ENCODE measurements around the gene POMZP3. TPM values are rescaled to one million over a fixed set of nuclear protein-coding genes. Genes with fewer than 3 reads are reported as not detected.
"Not testable (repeated sequence)": the region's sequence is repeated elsewhere in the genome, so short reads cannot be mapped to it uniquely, and the experiment has no call there.

The POMZP3 gene
- polyA plus RNA-seq, 3 donors: 1.1 to 3.9 (median 2.2) TPM

DNA sequence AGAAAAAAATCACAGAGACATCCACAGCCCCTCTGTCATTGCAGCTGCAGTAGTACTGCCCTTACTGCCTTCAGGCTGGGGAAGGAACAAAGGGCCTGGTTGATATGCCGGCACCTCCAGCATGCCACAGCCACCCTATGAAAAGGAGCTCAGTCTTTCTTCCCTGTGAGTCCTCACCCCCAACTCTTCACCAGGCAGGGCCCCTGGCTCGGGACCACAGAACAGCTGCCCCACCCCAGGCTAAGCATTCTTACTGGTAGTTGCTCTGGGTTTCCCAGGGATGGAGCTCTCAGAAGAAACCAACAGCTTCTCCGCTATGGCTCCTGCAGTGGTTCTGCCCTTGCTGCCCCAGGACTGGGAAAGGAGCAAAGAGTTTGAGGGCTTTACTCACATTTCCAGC is 36.0 kb downstream of the POMZP3 start:
- H4K20me1 ChIP-seq (ENCODE audit: insufficient read depth, low read length); H3K4me3 Mint-ChIP-seq; H3K4me3 ChIP-seq (replicated peaks in 1 of 3; ENCODE audit: low read depth in 2 of 3, low read length in 3 of 3); H2AFZ ChIP-seq (ENCODE audit: insufficient read depth, low read depth, low read length, poor library complexity, severe bottlenecking); H3K36me3 Mint-ChIP-seq; H3K9ac ChIP-seq (ENCODE audit: insufficient read depth, low read length, poor library complexity, severe bottlenecking); H3K4me2 ChIP-seq (replicated peaks; ENCODE audit: extremely low read depth, low read length, poor library complexity, severe bottlenecking); H3K36me3 ChIP-seq (replicated peaks in 1 of 2; ENCODE audit: control insufficient read depth in 1 of 2, insufficient read depth in 2 of 2, low read length in 2 of 2); H3K27me3 ChIP-seq (ENCODE audit: control insufficient read depth in 2 of 2, insufficient read depth in 2 of 2, low read length in 2 of 2); H3K9me3 Mint-ChIP-seq; H3K27me3 Mint-ChIP-seq (ENCODE audit: low read depth in 3 of 3); H3K27ac ChIP-seq (ENCODE audit: low read depth in 1 of 2, low read length in 2 of 2); H3K9me3 ChIP-seq (replicated peaks in 1 of 2; ENCODE audit: control insufficient read depth in 1 of 2, insufficient read depth in 1 of 2, low read length in 2 of 2); intact Hi-C loops (cut with micrococcal nuclease); DNase-seq: not testable (repeated sequence)
- H3K79me2 ChIP-seq (ENCODE audit: insufficient read depth, low read length): peaks cover 12% of the 10 kb centered on the region
- peaks cover 23 to 29% of the 10 kb centered on the region in 2 donors for H3K4me1 ChIP-seq (ENCODE audit: control insufficient read depth in 1 of 2, insufficient read depth in 2 of 2, low read length in 2 of 2)
- peaks cover 44% of the 10 kb centered on the region for H3K4me1 Mint-ChIP-seq
- H3K27ac Mint-ChIP-seq: peak overlapping the region in 1 of 7 donors; percentile 41
- WGBS (ENCODE audit: insufficient coverage): no CpG with 5 or more reads among the region's 3 CpGs

DNA sequence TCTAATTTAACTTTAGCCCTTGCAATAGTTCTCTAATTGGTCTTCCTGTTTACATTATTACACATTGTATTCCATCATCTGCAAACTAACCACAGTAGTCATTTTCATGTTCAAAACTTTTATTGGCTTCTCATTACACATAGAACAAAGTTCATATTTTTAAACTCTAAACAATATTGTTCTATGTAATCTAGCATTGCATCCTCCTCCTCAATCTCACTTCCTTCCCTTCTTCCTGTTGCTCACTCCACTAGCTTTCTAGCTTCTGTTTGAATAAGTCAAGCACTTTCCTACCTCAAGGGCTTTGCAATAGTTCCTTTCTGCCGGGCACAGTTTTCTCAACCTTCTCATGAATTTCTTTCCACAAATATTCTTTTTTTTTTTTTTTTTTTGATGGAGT is 38.5 kb downstream of the POMZP3 start:
- H3K27me3 Mint-ChIP-seq (ENCODE audit: low read depth in 3 of 3); H3K36me3 ChIP-seq (replicated peaks in 1 of 2; ENCODE audit: control insufficient read depth in 1 of 2, insufficient read depth in 2 of 2, low read length in 2 of 2); H3K36me3 Mint-ChIP-seq; H3K9ac ChIP-seq (ENCODE audit: insufficient read depth, low read length, poor library complexity, severe bottlenecking); H3K27me3 ChIP-seq (ENCODE audit: control insufficient read depth in 2 of 2, insufficient read depth in 2 of 2, low read length in 2 of 2); H4K20me1 ChIP-seq (ENCODE audit: insufficient read depth, low read length); H3K4me2 ChIP-seq (replicated peaks; ENCODE audit: extremely low read depth, low read length, poor library complexity, severe bottlenecking); H3K9me3 ChIP-seq (replicated peaks in 1 of 2; ENCODE audit: control insufficient read depth in 1 of 2, insufficient read depth in 1 of 2, low read length in 2 of 2); H3K4me3 ChIP-seq (replicated peaks in 1 of 3; ENCODE audit: low read depth in 2 of 3, low read length in 3 of 3); H3K9me3 Mint-ChIP-seq; intact Hi-C loops (cut with micrococcal nuclease); H2AFZ ChIP-seq (ENCODE audit: insufficient read depth, low read depth, low read length, poor library complexity, severe bottlenecking); DNase-seq: not testable (repeated sequence)
- Histone ChIP-seq H3K79me2 (ENCODE audit: insufficient read depth, low read length) (peaks cover 21% of the 10 kb centered on the region), H3K4me1 (ENCODE audit: control insufficient read depth in 1 of 2, insufficient read depth in 2 of 2, low read length in 2 of 2) (peaks cover 25 to 32% of the 10 kb centered on the region in 2 donors), H3K27ac (ENCODE audit: low read depth in 1 of 2, low read length in 2 of 2) (peak overlapping the region in 1 of 2 donors; percentile 28)
- no CpG with 5 or more reads among the region's 1 CpG for WGBS (ENCODE audit: insufficient coverage)
- H3K27ac Mint-ChIP-seq: peak overlapping the region; percentile 67 to 89 (median 79)
- peak overlapping the region in 1 of 2 donors; percentile 35 for H3K4me3 Mint-ChIP-seq
- peaks cover 46% of the 10 kb centered on the region for H3K4me1 Mint-ChIP-seq

DNA sequence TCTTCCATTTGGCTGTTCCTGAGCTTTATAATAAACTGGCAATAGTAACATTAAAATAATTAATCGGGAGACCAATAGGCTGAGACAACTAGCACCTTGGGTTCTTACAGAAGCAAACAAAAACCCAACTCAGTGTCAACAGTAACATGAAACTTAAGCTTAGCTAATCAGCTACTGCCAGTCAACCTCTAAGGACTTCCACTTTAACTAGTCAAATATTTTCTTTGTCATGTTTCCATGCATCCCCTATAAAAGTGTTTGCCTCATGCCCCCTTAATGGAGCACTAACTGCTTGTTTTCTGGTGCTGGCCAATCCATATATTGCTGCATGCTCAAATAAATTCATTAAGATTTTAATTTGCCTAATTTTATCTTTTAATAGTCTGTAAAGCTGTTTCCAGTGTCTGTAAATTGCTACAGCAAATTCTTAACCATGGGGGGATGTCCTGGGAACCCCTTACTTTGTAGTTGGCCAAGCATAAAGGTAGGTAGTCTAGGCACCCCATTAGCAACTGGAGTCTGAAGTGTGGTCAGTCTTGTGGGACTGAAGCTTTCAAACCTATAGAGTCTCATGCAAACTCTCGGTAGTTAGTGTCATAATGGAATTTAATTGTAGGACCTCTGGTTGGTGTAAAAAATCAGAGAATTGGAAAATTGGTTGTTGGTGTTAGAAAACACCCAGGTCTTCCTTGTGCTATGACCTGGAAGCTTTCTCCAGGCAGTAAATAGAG is 40.3 kb downstream of the POMZP3 start:
- H3K27me3 ChIP-seq (ENCODE audit: control insufficient read depth in 2 of 2, insufficient read depth in 2 of 2, low read length in 2 of 2); H3K36me3 ChIP-seq (replicated peaks in 1 of 2; ENCODE audit: control insufficient read depth in 1 of 2, insufficient read depth in 2 of 2, low read length in 2 of 2); H3K36me3 Mint-ChIP-seq; H3K4me3 Mint-ChIP-seq; DNase-seq; H3K27ac ChIP-seq (ENCODE audit: low read depth in 1 of 2, low read length in 2 of 2); H3K9me3 ChIP-seq (replicated peaks in 1 of 2; ENCODE audit: control insufficient read depth in 1 of 2, insufficient read depth in 1 of 2, low read length in 2 of 2); H4K20me1 ChIP-seq (ENCODE audit: insufficient read depth, low read length); H3K9me3 Mint-ChIP-seq; H3K4me2 ChIP-seq (replicated peaks; ENCODE audit: extremely low read depth, low read length, poor library complexity, severe bottlenecking); H3K4me3 ChIP-seq (replicated peaks in 1 of 3; ENCODE audit: low read depth in 2 of 3, low read length in 3 of 3); intact Hi-C loops (cut with micrococcal nuclease); H3K9ac ChIP-seq (ENCODE audit: insufficient read depth, low read length, poor library complexity, severe bottlenecking); H2AFZ ChIP-seq (ENCODE audit: insufficient read depth, low read depth, low read length, poor library complexity, severe bottlenecking); H3K27me3 Mint-ChIP-seq (ENCODE audit: low read depth in 3 of 3); H3K27ac Mint-ChIP-seq: not testable (repeated sequence)
- WGBS (ENCODE audit: insufficient coverage): 90% methylated on average over 2 of the region's 2 CpGs
- Histone ChIP-seq H3K4me1 (ENCODE audit: control insufficient read depth in 1 of 2, insufficient read depth in 2 of 2, low read length in 2 of 2) (peaks cover 18 to 27% of the 10 kb centered on the region in 2 donors), H3K79me2 (ENCODE audit: insufficient read depth, low read length) (peaks cover 21% of the 10 kb centered on the region)
- peaks cover 40% of the 10 kb centered on the region for H3K4me1 Mint-ChIP-seq

DNA sequence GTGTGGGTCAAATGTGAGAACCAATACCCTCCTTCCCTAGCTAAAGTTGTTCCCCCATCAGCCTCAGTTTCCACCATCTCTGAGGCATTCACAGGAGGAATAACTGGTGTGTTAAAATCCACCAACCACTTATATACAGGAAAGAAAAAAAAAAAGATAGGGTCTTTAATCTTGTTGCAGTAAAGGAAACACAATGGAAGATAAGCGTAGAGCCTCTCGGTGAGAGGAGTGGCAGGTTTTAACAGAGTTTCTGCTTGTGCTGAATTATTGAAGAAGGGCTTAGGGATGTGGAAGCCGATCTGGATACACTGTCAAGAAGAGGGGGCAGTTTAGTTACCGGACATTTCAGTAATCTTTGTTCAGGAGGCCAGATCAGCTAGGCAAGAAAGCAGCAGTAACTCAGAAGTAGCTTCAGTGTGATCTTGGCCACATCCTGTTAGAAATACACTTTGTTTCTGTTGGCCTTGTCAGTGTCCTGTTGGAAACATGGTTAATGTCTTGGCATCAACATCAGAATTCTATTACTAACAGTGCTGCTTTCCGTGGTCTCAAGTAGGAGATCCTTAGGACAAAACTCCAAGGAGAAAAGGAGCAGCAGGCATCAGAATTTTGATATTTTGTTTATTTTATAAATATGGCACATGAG is 43.3 kb downstream of the POMZP3 start:
- peaks cover 17% of the 10 kb centered on the region for H3K79me2 ChIP-seq (ENCODE audit: insufficient read depth, low read length)
- H3K36me3 Mint-ChIP-seq; H4K20me1 ChIP-seq (ENCODE audit: insufficient read depth, low read length); H3K27me3 Mint-ChIP-seq (ENCODE audit: low read depth in 3 of 3); H3K4me3 ChIP-seq (replicated peaks in 1 of 3; ENCODE audit: low read depth in 2 of 3, low read length in 3 of 3); intact Hi-C loops (cut with micrococcal nuclease); H3K4me3 Mint-ChIP-seq; H3K4me2 ChIP-seq (replicated peaks; ENCODE audit: extremely low read depth, low read length, poor library complexity, severe bottlenecking); H3K9ac ChIP-seq (ENCODE audit: insufficient read depth, low read length, poor library complexity, severe bottlenecking); H3K27ac ChIP-seq (ENCODE audit: low read depth in 1 of 2, low read length in 2 of 2); H3K27me3 ChIP-seq (ENCODE audit: control insufficient read depth in 2 of 2, insufficient read depth in 2 of 2, low read length in 2 of 2); DNase-seq; H3K36me3 ChIP-seq (replicated peaks in 1 of 2; ENCODE audit: control insufficient read depth in 1 of 2, insufficient read depth in 2 of 2, low read length in 2 of 2); H2AFZ ChIP-seq (ENCODE audit: insufficient read depth, low read depth, low read length, poor library complexity, severe bottlenecking); H3K9me3 Mint-ChIP-seq; H3K9me3 ChIP-seq (replicated peaks in 1 of 2; ENCODE audit: control insufficient read depth in 1 of 2, insufficient read depth in 1 of 2, low read length in 2 of 2): not testable (repeated sequence)
- peak overlapping the region in 5 of 7 donors; percentile 40 to 75 (median 68) for H3K27ac Mint-ChIP-seq
- peaks cover 29% of the 10 kb centered on the region for H3K4me1 Mint-ChIP-seq
- 53% methylated on average over 4 of the region's 5 CpGs for WGBS (ENCODE audit: insufficient coverage)
- H3K4me1 ChIP-seq (ENCODE audit: control insufficient read depth in 1 of 2, insufficient read depth in 2 of 2, low read length in 2 of 2): peaks cover 9 to 21% of the 10 kb centered on the region in 2 donors
